ENCODE data around the gene ZNF544.

Gene ZNF544

DNA sequence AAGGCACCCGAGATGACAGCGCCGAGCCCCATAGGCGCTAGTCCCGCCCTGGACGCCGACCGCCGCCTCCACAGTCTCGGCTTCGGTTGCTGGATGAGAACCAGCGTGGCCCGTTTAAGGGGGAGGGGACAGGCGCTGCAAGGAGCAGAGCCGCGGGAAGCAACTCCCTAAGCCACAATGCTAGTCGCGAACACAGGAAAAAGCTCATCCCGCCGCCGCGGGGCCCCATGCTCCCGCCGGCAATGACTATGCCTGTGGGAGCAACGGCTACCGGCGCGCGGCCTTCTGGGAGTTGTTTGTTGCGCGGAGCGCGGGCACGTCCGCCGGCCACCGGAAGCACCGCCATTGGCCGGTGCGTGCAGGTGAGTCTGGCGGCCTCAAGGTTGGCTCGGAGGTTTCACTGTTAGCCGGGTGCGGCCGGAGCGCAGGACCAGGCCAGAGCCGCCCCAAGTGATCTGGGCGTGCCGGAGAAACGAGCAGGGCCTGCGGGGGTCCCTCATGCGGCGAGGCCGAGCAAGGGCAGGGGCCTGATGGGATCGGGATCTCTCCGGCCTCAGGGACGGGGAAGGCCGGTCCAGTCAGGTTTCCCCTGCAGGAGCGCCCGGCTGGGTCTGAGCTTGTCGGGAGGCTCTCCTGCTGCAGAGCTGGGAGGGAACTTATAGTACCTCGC, at the start of gene ZNF544:
Gene ZNF544 (plus strand): TSS at position 330 of the 670 bp plus-strand sequence. CDS start 15,110 bp downstream, outside the sequence.
- DNase-seq = peak; percentile 78

DNA sequence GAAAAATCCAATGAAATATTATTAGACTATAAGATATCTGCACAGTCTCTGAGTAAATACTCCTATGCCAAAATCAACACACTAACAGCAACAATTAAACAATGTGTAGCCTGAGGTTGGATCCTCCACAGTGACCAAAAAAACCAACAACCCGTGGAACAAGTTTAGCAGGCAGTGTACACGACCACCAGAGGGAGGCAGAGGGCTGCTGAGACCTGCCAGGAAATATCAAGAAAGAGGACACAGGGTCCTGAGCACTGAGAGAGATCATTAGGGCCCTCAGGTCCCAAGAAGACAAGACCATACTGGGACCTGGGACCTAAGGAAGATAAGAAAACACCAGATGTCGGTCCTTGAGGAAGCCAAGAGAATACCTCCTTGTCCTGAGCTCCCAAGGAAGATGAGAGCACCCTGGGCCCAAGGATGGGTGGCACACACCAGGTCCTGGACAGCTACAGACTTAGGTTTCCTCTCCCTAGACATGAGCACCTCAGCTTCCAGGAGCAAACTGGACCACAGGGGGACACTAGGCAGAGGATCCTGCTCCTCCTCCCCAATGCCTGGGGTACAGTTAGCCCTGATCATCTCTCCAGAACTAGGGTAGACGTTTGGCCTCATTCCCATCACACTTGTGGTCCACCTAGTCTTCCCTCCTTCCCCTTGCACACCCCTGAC, 46.7 kb upstream of the ZNF544 start:
- peak; percentile 79 for DNase-seq

DNA sequence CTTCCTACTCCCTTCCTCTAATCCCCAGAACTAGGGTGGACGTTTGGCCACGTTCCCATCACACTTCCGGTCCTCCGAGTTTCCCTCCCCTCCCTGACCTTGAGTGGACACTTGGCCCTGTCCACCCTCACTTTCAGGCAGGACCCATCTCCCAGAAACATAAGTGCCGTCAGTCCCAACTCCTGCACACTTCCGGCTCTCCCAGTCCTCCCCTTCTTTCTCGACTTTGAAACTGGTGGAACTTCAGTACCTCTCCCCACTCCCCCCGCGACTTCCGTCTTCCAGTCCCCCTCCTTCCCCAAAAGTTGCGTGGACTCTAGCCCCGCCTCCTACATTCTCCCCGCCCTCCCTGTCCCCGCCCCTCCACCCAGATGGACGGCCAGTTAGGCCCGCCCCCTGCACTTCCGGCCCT, 46.1 kb upstream of the ZNF544 start:
- peak; percentile 90 for DNase-seq

DNA sequence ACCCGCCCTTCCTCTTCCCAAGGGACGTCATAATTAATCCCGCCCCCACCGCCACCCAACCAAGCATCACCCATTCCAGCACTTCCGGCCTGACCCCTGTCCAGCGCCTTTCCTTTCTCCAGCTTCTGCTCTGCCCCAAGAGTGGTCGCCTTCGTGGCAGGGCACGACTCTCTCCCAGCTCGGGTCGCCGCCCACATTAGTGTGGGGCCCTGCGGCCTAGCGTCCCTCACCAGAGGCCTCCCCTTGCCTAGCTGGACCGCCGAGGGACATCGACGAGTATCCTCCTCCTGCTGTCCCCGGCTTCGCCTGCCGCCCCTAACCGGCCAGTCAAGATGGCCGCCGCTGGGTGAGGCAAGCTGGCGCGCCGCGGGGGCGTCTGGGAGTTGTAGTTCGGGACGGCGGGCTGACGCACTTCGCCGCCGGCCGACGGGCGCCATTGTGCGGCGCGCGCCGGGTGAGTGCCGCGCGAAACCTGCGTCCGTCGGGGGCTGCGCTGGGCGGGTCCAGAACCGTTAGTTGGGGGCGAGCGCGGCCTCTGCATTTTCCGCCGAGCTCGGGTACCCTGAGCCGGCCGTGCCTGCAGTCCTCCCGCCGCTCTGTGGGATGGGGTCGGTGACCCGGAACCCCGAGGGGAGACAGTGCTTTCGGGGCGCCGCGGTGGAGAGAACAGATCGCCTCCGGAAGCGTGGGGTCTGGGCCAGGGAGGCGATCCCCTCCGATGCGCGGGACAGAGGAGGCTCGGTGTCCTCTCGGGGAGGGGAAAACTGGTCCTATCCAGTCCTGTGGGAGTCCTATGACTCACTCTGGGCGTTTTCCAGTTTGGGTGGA, 45.5 kb upstream of the ZNF544 start, which contains the start of gene ZNF274:
Gene ZNF274 (plus strand): TSS at position 73 of the 828 bp plus-strand sequence. CDS start 905 bp downstream, outside the sequence.
- DNase-seq = peak; percentile 96

DNA sequence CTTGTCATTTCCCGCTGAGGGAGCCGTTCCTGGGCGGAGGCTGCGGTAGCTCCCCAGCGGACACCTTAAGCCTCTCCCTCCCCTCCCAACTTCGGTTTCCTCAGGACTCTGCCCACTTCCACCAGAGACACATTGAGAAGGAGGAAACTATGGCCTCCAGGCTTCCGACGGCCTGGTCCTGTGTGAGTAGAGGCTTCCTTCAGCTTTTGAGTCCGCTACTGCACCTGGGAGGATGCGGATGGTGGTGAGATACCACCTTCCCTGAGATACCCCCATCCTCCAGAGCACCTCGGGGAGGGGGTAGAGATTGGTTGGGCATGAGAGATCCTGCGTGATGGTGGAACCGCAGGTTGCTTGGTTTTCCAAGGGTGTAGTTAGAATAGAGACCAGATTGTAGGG, 44.9 kb upstream of the ZNF544 start:
- no peak for DNase-seq

DNA sequence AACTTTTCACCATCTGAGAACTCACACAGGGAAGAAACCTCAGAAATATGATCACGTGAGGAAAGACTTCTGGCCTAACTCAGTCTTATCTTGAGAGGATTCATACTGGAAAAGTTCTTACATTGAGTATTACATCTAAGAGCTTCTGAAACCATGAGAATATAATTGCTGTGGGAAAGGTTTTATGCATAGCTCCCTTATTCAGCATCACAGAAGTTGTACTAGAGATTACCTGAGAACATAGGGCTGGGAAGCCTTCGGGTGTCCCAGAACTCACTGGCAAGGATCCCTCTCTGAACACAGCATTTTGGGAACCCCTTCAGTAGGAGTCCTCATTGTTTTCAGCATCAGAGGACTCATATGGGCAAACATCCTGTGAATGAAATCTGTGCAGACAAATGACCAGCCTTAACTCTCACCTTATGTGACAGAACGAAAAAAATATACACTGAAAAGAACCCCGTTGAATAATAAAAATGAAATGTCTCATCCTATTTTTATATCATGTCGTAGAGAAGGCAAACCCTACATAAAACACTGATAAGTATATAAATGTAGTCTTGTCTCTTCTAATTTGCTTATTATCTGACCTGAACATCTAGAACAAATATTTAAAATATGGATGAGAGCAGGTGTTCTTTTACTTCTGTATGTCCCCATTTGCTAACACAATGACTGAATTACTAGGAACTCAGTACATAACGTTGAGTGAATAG, 31.7 kb upstream of the ZNF544 start:
- no peak for DNase-seq

DNA sequence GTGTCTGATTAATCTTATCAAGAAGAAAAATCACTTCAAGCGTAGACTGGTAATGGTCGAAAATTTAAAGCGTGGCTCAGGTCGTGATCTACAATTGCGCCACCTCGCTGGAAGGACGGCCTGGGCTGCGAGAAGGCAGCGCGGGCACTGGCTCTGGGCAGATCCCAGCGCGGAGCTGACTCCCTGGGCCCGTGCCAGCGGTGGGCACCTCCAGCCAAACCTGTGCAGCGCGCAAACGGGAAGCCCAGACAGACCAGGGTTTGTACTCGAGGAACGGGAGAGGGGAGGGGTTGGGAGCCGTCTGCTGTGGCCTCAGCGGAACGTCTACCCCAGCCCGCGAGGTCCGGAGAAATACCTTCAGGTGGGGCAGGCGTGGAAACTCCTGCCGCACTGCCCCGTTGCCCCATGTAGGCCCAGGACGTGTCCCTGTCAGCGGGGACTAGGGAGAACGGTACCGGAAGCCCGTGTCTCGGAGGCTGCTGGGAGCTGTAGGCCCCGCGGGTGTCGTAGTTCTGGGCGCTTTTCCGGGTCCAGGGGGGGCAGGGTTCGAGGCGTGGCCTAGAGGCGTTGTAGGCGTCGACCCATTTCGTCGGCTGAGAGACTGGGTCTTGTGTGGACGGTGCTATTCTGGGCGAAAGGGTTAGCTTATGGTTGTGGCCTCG, 24.8 kb upstream of the ZNF544 start:
- no peak for DNase-seq

DNA sequence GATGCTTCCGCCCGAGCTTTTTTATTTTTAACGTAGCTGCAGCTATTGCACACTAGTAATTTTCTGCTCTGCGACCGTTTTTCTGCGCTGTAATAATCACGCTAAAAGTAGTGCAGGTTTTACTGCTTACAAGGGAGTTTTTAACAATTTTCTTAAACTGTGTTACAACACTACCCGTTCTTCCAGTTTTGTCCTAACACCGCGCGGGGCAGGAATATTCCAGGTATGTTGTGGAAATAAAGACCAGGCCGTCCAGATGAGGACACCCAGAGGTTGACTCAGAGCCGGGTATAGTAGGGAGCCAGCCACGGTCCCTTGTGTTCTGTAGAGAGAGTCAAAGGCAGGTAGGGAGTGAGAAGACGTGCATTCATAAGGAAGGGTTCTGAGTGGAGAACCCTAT, 24.1 kb upstream of the ZNF544 start:
- no peak for DNase-seq

DNA sequence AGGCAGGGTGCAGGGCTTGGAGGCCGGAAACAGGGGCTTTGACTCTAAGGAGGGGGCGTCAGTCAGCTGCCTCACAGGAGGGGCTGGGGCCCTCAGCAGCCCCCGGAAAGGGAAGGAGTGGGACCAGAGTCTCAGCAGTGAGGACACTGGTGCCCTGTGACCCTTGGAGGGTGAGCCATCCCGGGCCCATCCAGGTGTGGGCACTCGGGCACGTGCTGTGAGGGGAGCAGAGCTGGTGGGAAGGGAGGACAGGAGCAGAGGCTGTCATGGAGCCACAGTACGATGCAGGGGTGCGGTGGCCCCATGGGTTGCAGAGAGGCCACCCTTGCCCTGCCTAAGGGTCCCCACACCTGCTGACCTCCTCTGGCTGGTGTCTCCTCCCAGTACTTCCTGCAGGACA, 19.1 kb upstream of the ZNF544 start:
- no peak for DNase-seq

DNA sequence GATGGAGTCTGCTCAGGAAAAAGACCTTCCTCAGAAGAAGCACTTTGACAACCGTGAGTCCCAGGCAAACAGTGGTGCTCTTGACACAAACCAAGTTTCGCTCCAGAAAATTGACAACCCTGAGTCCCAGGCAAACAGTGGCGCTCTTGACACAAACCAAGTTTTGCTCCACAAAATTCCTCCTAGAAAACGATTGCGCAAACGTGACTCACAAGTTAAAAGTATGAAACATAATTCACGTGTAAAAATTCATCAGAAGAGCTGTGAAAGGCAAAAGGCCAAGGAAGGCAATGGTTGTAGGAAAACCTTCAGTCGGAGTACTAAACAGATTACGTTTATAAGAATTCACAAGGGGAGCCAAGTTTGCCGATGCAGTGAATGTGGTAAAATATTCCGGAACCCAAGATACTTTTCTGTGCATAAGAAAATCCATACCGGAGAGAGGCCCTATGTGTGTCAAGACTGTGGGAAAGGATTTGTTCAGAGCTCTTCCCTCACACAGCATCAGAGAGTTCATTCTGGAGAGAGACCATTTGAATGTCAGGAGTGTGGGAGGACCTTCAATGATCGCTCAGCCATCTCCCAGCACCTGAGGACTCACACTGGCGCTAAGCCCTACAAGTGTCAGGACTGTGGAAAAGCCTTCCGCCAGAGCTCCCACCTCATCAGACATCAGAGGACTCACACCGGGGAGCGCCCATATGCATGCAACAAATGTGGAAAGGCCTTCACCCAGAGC, 16.2 kb upstream of the ZNF544 start:
- DNase-seq = no peak

DNA sequence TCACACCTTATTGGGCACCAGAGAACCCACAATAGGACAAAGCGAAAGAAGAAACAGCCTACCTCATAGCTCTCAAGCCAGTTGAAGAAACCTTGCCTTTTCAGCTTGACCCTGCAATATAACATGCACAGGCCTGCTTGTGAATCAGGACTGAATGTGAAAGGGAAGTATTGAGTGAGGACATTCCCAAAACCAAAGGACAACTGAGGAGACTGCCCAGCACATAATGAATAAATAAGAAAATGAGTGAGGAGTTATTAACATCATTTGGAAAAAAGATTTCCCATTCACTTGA, 15.7 kb upstream of the ZNF544 start:
- DNase-seq = no peak

DNA sequence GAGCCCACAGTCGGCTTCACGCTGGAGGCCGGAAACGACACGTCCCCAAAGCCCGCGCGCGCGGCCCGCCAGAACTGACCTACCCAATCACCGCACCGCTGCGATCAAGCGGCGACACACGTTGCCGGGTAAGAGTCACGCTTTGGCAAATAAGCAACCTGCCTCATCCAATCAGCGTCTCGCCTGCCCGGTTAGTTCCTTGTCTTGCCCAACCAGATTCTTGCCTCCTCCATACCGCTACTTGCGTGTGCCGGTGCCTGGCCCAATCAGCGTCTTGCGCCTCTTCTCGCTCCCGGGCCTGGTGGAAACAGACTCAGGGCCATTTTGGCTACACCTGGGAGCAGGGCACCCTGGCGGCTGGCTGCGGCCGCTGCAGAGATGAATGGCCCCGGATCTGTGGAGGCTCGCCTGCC, 11.6 kb upstream of the ZNF544 start:
- DNase-seq = no peak

DNA sequence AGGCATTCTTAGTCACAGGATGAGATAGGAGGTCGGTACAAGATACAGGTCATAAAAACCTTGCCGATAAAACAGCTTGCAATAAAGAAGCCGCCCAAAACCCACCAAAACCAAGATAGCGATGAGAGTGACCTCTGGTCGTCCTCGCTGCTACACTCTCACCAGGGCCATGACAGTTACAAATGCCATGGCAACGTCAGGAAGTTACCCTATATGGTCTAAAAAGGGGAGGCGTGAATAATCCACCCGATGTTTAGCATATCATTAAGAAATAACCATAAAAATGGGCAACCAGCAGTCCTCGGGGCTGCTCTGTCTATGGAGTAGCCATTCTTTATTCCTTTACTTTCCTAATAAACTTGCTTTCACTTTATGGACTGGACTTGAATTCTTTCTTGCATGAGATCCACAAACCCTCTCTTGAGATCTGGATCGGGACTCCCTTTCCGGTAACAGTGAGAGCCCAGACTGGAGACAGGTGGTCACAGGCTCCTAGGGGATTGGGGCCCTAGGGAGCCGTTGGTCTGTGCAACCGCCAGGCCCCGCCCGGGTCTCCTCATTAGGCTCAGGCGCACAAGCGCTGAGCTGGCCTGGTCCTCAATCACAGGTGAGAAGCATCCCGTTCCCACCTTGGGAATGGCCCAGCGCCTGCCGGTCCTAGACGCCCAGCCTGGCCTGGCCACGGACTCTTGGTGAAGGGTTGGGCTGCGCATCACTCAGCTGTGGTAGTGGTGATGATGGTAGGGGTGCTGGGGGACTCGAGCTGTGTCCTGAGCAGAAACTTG, 10.9 kb upstream of the ZNF544 start:
- DNase-seq = no peak

DNA sequence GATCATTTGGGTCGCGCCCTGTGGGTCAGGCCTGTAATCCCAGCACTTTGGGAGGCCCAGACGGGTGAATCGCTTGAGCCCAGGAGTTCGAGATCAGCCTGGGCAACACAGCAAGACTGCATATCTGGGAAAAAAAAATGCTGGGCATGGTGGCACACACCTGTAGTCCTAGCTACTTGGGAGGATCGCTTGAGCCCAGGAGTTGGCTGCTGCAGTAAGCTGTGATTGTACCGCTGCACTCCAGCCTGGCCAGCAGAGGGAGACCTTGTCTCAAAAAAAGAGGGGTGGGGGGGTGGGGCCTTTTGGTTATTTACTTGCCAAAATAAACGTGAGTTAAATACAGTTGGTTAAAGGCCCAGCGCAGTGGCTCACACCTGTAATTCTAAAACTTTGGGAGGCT, 9.8 kb upstream of the ZNF544 start:
- peak; percentile 56 for DNase-seq

DNA sequence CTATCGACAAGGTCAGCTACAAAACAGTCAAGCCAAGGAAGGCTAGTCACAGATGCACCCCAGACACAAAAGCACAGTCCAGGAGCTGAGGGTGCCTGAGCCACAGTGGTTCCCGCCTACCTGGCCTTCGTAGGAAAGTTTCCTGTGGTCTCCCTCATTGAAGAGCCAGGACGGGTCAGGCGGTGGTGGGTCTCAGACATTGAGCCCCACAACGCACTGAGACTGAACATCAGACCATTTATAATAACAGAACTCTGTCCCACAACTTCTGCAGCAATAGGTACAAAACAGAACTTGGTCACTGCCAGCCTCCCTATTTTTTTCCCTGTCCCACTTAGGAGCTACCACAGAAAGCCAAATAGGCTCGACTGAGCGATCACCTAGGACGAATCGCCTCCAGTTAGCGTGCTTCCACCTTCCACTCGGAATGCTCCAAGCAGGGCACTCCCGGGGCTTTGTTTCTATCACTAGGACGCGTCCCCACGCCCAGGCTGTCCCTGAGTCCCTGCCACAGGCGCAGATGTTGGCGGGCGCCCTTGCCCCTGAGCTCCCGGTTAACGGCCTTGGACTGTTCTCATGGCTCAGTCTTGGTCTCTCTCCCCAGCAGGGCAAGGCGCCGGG, 640 bp upstream of the ZNF544 start:
- no peak for DNase-seq

DNA sequence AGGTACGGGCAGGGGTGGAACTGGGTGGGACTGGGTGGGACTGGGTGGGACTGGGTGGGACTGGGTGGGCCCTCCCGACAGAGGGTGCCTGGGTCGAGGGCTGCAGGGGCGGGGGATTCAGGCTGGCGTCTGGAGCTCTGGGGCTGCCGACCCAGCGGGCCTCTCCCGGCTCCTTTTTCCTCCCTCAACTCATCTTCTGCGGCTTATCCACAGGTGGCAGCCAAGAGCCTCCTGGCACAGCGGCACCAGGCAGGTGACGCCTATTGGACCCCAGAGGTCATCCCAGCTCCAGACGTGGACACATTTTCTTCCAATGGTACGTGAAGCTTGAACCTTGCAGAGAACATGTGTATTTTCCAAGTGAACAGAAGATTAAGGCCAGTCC, 533 bp downstream of the ZNF544 start:
- peak; percentile 46 for DNase-seq

DNA sequence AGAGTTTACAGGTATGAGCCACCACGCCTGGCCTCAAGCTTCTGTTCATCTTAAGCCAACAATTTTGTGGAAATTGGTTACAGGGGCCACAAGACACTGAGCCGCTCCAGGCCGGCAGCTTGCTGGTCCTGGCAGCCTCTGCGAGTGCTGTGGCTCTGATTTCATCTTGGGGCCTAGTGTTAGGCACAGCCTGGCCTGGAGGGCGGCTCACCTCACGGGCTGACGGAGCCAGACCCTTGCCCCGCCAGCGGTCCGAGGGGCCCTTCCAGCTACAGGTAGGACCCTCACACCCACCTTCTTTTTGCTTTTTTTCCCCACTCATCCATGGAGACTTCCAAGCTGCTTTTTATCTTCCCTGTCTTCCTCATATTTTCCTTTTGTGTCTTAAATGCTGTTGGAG, 8.6 kb downstream of the ZNF544 start:
- no peak for DNase-seq

DNA sequence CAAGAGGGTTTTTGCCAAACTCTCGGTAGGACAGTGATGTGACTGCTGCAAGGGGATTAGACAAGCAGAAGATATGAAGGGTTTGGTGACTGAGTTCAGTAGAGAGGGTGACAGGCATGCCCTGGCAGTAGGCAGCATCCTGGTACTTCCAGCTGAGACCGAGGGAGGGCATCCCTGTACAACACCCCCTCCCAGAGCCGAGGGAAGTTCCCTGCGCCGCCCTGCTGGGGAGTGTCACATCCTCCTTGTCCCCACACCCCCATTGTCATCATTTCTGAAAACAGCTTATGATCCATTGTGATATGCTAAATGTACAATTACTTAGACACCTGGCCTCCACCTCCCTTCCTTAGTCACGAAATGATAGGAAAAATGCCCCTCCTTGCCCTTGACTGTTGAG, 14.6 kb downstream of the ZNF544 start:
- DNase-seq = no peak

DNA sequence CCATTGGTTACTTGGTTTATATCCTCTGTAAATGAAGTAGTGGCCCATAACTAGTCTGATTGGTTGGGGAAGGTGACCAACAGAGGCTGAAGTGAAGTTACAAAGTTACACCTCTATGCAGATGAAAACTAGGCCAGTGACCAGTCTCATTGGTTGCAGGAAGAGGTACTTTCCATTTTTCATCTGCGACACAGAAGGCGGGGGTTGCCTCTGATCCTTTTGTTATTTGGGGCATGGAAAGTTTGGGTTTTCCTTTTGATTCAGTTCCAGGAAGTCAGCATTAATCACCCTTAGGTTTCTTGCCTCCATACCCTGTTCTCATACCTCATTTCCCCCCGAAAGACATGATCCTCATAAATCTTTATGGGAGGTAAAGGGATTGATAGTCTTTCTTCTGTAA, 20.2 kb downstream of the ZNF544 start:
- no peak for DNase-seq

DNA sequence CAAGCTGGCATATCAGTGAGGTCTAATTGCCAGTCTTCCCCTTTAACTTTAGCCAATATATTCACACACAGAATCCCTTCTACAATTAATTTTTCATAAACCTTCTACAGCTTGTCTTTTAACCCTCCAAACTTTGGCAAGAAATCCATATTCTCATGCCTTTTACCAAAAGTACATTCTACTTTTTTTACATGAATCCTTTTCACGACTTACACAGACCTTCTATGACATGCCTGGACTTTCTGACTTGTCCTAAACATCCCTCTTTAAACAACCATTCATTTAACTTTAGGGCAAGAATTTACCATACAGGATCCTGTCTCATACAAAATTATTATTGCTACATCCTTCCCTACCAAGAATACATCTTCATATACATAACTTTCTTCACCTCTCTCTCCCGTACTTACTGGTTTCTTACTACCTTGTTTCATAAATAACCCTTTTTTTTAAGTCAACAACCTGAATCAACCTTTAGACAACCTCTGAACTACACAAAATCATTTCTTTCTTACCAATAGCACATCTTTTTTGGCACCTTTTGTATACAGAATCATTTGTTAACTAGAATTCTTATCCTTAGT, 23.5 kb downstream of the ZNF544 start:
- no peak for DNase-seq
